Neural cell (in vitro differentiated cells): Measurements from ENCODE around the gene PRSS53. TPM values are rescaled to one million over a fixed set of nuclear protein-coding genes. Genes with fewer than 3 reads are reported as not detected.

ENCODE experiments used
- H2AFZ ChIP-seq: fragments of 200-600, 300-800 bp; sonication (generic), shearing (Covaris generic); 2 replicates; pipeline ENCODE4 v1.6.0; 2014; ENCODE audit warnings: low read depth, mild to moderate bottlenecking, antibody characterized with exemption, low read length, moderate library complexity
- H3F3A ChIP-seq: fragments of 200-600 bp; shearing (Covaris generic); 2 replicates; pipeline ENCODE4 v1.6.1; 2016; ENCODE audit warnings: mild to moderate bottlenecking, moderate library complexity, mixed read lengths, antibody characterized with exemption, low read length; ENCODE audit not compliant: insufficient read depth, poor library complexity, severe bottlenecking
- H3K27ac ChIP-seq: fragments of 200-600, 300-800 bp; sonication (generic), shearing (Covaris generic); 2 replicates; pipeline ENCODE4 v1.5.1; 2014; ENCODE audit warnings: mild to moderate bottlenecking, low read length, moderate library complexity
- H3K27me3 ChIP-seq: fragments of 300-800, 200-600 bp; sonication (generic), shearing (Covaris generic); 2 replicates; pipeline ENCODE4 v1.6.0; 2014; ENCODE audit warnings: mild to moderate bottlenecking, low read depth, low read length, moderate library complexity; ENCODE audit not compliant: insufficient read depth
- H3K36me3 ChIP-seq: fragments of 300-800, 200-600 bp; sonication (generic), shearing (Covaris generic); 2 replicates; pipeline ENCODE4 v1.5.1; 2014; ENCODE audit warnings: mild to moderate bottlenecking, antibody characterized with exemption, low read length, moderate library complexity; ENCODE audit not compliant: insufficient read depth
- H3K4me2 ChIP-seq: fragments of 300-800, 200-600 bp; sonication (generic), shearing (Covaris generic); 2 replicates; pipeline ENCODE4 v1.6.0; 2014; ENCODE audit warnings: mild to moderate bottlenecking, low read length
- H3K4me3 ChIP-seq: fragments of 300-800, 200-600 bp; sonication (generic), shearing (Covaris generic); 2 replicates; pipeline ENCODE4 v1.5.1; 2014; ENCODE audit warnings: mild to moderate bottlenecking, low read length, moderate library complexity
- H3K79me2 ChIP-seq: fragments of 200-600 bp; shearing (Covaris generic); replicated peaks from 2 replicates; pipeline ENCODE4 v1.6.0; 2014; ENCODE audit warnings: mild to moderate bottlenecking, low read length, moderate library complexity; ENCODE audit not compliant: insufficient read depth
- H3K9ac ChIP-seq: fragments of 300-800, 200-600 bp; sonication (generic), shearing (Covaris generic); 2 replicates; pipeline ENCODE4 v1.6.1; 2016; ENCODE audit warnings: mild to moderate bottlenecking, low read length, mixed read lengths
- H3K9me2 ChIP-seq: fragments of 200-600 bp; shearing (Covaris generic); 2 replicates; pipeline ENCODE4 v1.6.1; 2016; ENCODE audit warnings: mild to moderate bottlenecking, low read length, mixed read lengths; ENCODE audit not compliant: insufficient read depth
- H3K9me3 ChIP-seq: fragments of 200-600, 300-800 bp; sonication (generic), shearing (Covaris generic); 2 replicates; pipeline ENCODE4 v1.6.1; 2016; ENCODE audit warnings: mild to moderate bottlenecking, mixed run types, low read length, moderate library complexity, mixed read lengths
- H4K20me1 ChIP-seq: fragments of 200-600 bp; shearing (Covaris generic); 2 replicates; pipeline ENCODE4 v1.6.1; 2016; ENCODE audit warnings: mild to moderate bottlenecking, mixed run types; ENCODE audit not compliant: insufficient read depth
- CTCF ChIP-seq: fragments of 450-650 bp; IDR thresholded peaks from 2 replicates; pipeline ENCODE4 v1.5.1; 2014; ENCODE audit warnings: antibody characterized with exemption, mild to moderate bottlenecking, moderate library complexity; ENCODE audit not compliant: poor library complexity, severe bottlenecking
- EP300 ChIP-seq: fragments of 450-650 bp; conservative IDR thresholded peaks from 2 replicates; pipeline ENCODE4 v1.6.1; 2014; ENCODE audit warnings: antibody characterized with exemption, mild to moderate bottlenecking, moderate library complexity; ENCODE audit not compliant: poor library complexity, severe bottlenecking
- EZH2 ChIP-seq: fragments of 200-600, 300-800 bp; shearing (Covaris generic), sonication (generic); IDR thresholded peaks from 2 replicates; pipeline ENCODE4 v1.6.1; 2014; ENCODE audit warnings: antibody characterized with exemption, low read length, borderline replicate concordance, mild to moderate bottlenecking; ENCODE audit not compliant: insufficient read depth, poor library complexity, severe bottlenecking
- MXI1 ChIP-seq: fragments of 450-650 bp; conservative IDR thresholded peaks from 2 replicates; pipeline ENCODE4 v1.6.1; 2014; ENCODE audit warnings: antibody characterized with exemption, mild to moderate bottlenecking; ENCODE audit not compliant: poor library complexity, severe bottlenecking
- POLR2AphosphoS5 ChIP-seq: IDR thresholded peaks from 2 replicates; pipeline ENCODE4 v1.6.1; 2012
- RAD21 ChIP-seq: fragments of 450-650 bp; conservative IDR thresholded peaks from 2 replicates; pipeline ENCODE4 v1.6.1; 2014; ENCODE audit warnings: antibody characterized with exemption, mild to moderate bottlenecking, moderate library complexity
- REST ChIP-seq: IDR thresholded peaks from 2 replicates; pipeline ENCODE4 v1.6.1; 2012; ENCODE audit warnings: borderline replicate concordance
- SMC3 ChIP-seq: fragments of 450-650 bp; conservative IDR thresholded peaks from 2 replicates; pipeline ENCODE4 v1.6.1; 2014; ENCODE audit warnings: antibody characterized with exemption, mild to moderate bottlenecking, moderate library complexity; ENCODE audit not compliant: poor library complexity
- TAF1 ChIP-seq: IDR thresholded peaks from 2 replicates; pipeline ENCODE4 v1.6.1; 2012; ENCODE audit warnings: low read depth
- polyA plus RNA-seq: library from polyadenylated mRNA; depleted of rRNA; stranded (reverse); fragments of >200 nt; gene quantifications from 2 replicates; pipeline ENCODE4 v1.2.3, GENCODE V29; 2014

Gene PRSS53
- polyA plus RNA-seq, 1 donor from 2014 or later: 9.3 TPM

- Histone ChIP-seq H3K36me3 (no peaks in the 10 kb centered on the region), H3K4me3 (peak overlapping the region; percentile 15), H2AFZ (no peak overlapping the region), H3K9ac (no peak overlapping the region), H3K27me3 (no peaks in the 10 kb centered on the region), H3K27ac (no peak overlapping the region), H3K4me2 (no peak overlapping the region), H3F3A (no peaks in the 10 kb centered on the region), H3K9me2 (no peaks in the 10 kb centered on the region), H3K9me3 (no peaks in the 10 kb centered on the region), H3K79me2 (no peaks in the 10 kb centered on the region), H4K20me1 (no peaks in the 10 kb centered on the region)
- no peak for TF ChIP-seq EP300
- no peak for TF ChIP-seq TAF1
- TF ChIP-seq SMC3: no peak
- TF ChIP-seq POLR2AphosphoS5: no peak
These were observed 38.3 kb downstream of the PRSS53 start for GRCh38 chr16:31050280-31051030.

- TF ChIP-seq TAF1: no peak
- no peak for TF ChIP-seq EP300
- no peak overlapping the region for H2AFZ ChIP-seq
- H3K9ac ChIP-seq: no peak overlapping the region
- H3F3A ChIP-seq: no peaks in the 10 kb centered on the region
- no peaks in the 10 kb centered on the region for H3K36me3 ChIP-seq
- no peaks in the 10 kb centered on the region for H3K79me2 ChIP-seq
- no peak overlapping the region for H3K4me3 ChIP-seq
- no peak overlapping the region for H3K4me2 ChIP-seq
- no peak overlapping the region for H3K27ac ChIP-seq
- H3K9me2 ChIP-seq: no peaks in the 10 kb centered on the region
- no peaks in the 10 kb centered on the region for H3K9me3 ChIP-seq
- no peaks in the 10 kb centered on the region for H3K27me3 ChIP-seq
- H4K20me1 ChIP-seq: no peaks in the 10 kb centered on the region
These were observed 44.8 kb downstream of the PRSS53 start for GRCh38 chr16:31043898-31044481.

GRCh38 chr16:31043352-31043751 is 45.4 kb downstream of the PRSS53 start:
- TF ChIP-seq POLR2AphosphoS5: no peak
- no peak for TF ChIP-seq REST
- no peak for TF ChIP-seq EZH2
- TF ChIP-seq RAD21: no peak
- TF ChIP-seq MXI1: no peak
- no peak for TF ChIP-seq CTCF
- TF ChIP-seq TAF1: no peak
- no peak for TF ChIP-seq EP300
- TF ChIP-seq SMC3: no peak
- no peaks in the 10 kb centered on the region for H3F3A ChIP-seq
- H4K20me1 ChIP-seq: no peaks in the 10 kb centered on the region
- H3K36me3 ChIP-seq: no peaks in the 10 kb centered on the region
- no peaks in the 10 kb centered on the region for H3K9me2 ChIP-seq
- no peaks in the 10 kb centered on the region for H3K79me2 ChIP-seq
- no peak overlapping the region for H3K9ac ChIP-seq
- no peak overlapping the region for H3K4me2 ChIP-seq
- H3K27ac ChIP-seq: no peak overlapping the region
- H3K27me3 ChIP-seq: no peaks in the 10 kb centered on the region
- H3K4me3 ChIP-seq: no peak overlapping the region
- no peak overlapping the region for H2AFZ ChIP-seq
- no peaks in the 10 kb centered on the region for H3K9me3 ChIP-seq
